Fibroblast of lung (primary cell): ENCODE measurements around the gene VSTM5.

ENCODE experiments used
- EZH2 ChIP-seq: IDR thresholded peaks from 2 replicates; pipeline ENCODE4 v1.5.1; 2012; ENCODE audit warnings: low read length, control low read depth, mild to moderate bottlenecking; ENCODE audit errors: missing control alignments
- TF ChIP-seq, protein P1 (sequence below), 2 donors: IDR thresholded peaks in 1 of 2; conservative IDR thresholded peaks in 1 of 2; 1 replicate in 1 of 2; 2 replicates in 1 of 2; pipeline ENCODE4 v1.5.1; 2011 to 2012; ENCODE audit warnings: low read length in 2 of 2, control low read depth in 1 of 2, inconsistent platforms in 1 of 2, low read depth in 1 of 2, mild to moderate bottlenecking in 1 of 2

DNA sequence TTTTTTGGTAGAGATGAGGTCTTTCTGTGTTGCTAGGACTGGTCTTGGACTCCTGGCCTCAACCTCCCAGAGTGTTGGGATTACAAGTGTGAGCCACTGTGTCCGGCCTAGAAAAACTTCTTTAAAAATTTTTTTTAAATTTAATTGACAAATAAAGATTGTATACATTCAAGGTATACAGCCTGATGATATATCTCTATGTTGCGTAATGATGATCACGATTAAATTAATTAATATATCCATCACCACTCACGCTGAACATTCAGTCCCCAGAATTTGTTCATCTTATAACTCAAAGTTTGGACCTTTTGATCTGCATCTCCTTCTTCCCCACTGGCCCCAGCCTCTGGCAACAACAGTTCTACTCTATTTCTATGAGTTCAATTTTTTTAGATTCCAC, 27.2 kb downstream of the VSTM5 start:
- TF ChIP-seq, protein P1, sequence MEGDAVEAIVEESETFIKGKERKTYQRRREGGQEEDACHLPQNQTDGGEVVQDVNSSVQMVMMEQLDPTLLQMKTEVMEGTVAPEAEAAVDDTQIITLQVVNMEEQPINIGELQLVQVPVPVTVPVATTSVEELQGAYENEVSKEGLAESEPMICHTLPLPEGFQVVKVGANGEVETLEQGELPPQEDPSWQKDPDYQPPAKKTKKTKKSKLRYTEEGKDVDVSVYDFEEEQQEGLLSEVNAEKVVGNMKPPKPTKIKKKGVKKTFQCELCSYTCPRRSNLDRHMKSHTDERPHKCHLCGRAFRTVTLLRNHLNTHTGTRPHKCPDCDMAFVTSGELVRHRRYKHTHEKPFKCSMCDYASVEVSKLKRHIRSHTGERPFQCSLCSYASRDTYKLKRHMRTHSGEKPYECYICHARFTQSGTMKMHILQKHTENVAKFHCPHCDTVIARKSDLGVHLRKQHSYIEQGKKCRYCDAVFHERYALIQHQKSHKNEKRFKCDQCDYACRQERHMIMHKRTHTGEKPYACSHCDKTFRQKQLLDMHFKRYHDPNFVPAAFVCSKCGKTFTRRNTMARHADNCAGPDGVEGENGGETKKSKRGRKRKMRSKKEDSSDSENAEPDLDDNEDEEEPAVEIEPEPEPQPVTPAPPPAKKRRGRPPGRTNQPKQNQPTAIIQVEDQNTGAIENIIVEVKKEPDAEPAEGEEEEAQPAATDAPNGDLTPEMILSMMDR (conservative IDR thresholded peaks at IDR 0.05 in 1 of 2, IDR thresholded peaks at IDR 0.05 in 1 of 2; ENCODE audit: low read depth in 1 of 2, low read length in 2 of 2): no peak
- TF ChIP-seq EZH2: no peak
